ENCODE measurements around the gene KLHL30. TPM values are rescaled to one million over a fixed set of nuclear protein-coding genes. Genes with fewer than 3 reads are reported as not detected.
"Not testable (repeated sequence)": the region's sequence is repeated elsewhere in the genome, so short reads cannot be mapped to it uniquely, and the experiment has no call there.

The KLHL30 gene
- total RNA-seq, 1 experiment from 2014 or later, result not detected

DNA sequence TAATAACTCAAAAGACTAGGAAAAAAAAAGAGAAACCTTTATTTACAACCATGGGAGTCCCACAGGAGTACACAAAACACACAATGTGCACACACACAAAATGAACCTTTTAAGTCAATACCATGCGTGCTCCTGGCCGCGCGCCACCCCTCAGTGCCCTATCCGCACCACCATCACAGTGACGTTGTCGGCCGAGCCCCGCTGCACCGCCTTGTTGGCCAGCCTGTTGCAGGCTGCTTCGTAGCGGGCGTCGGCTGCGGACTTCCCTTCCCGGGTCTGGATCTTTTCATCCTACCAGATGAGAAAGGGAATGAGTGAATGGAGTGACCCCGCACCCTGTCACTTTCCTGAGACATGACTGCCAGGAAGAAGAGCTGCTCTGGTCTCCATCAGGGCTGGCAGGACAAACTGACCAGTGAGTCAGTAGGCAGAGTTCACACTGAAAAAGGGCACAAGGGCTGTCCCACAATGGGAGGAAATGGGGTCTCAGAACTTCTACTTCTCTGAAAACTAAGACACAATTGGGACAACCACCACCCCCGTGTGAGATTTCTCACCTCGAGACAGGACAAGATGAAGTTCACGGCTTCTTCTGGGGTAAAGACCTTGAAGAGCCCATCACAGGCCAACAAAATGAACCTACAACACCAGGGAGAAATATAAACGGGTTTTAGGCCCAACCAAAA lies 32.1 kb downstream of the KLHL30 start:
- no peaks in the 10 kb centered on the region for H3K9me3 ChIP-seq (ENCODE audit: control insufficient read depth, low read depth, low read length)
- no peaks in the 10 kb centered on the region for H3K79me1 ChIP-seq (ENCODE audit: insufficient read depth, low read depth, low read length, poor library complexity, severe bottlenecking)
- H3K23me2 ChIP-seq (ENCODE audit: insufficient read length, low read depth, low read length, poor library complexity, severe bottlenecking), result no peaks in the 10 kb centered on the region
- no peak overlapping the region for H3K14ac ChIP-seq (ENCODE audit: insufficient read depth, low read length)
- H3K9ac ChIP-seq (ENCODE audit: extremely low read depth, insufficient read length, low read length), result no peak overlapping the region
- no peak overlapping the region for H3K27ac ChIP-seq (ENCODE audit: insufficient read length, low read depth, low read length)
- no peak overlapping the region for H3K23ac ChIP-seq (ENCODE audit: insufficient read length, low read depth, low read length)
- no peak overlapping the region for H3K56ac ChIP-seq (ENCODE audit: insufficient read length, low read depth, low read length)
- no peak overlapping the region for H3K4ac ChIP-seq (ENCODE audit: low read depth, low read length)
- no peaks in the 10 kb centered on the region for H3K4me1 Mint-ChIP-seq
- no peak overlapping the region for H4K91ac ChIP-seq (ENCODE audit: insufficient read length, low read depth, low read length)
- H3K18ac ChIP-seq (ENCODE audit: insufficient read length, low read depth, low read length), result no peak overlapping the region
- peaks cover 16 to 51% (median 35%) of the 10 kb centered on the region in 3 experiments; a peak in 6 of 7 replicates for H3K36me3 Mint-ChIP-seq (ENCODE audit: insufficient read depth in 1 of 3, low read depth in 3 of 3)
- H2BK5ac ChIP-seq (ENCODE audit: insufficient read length, low read length), result no peak overlapping the region
- no peaks in the 10 kb centered on the region for H3K79me2 ChIP-seq (ENCODE audit: insufficient read depth, low read length)
- no peaks in the 10 kb centered on the region for H4K20me1 ChIP-seq (ENCODE audit: control insufficient read depth, insufficient read depth, insufficient read length)
- no peak overlapping the region for H2BK20ac ChIP-seq (ENCODE audit: low read depth, low read length, poor library complexity, severe bottlenecking)
- H3K27me3 ChIP-seq (ENCODE audit: insufficient read depth, low read length), result no peaks in the 10 kb centered on the region
- no CpG with 5 or more reads among the region's 21 CpGs for WGBS (ENCODE audit: extremely low coverage, insufficient read length, low lambda C conversion rate)
- H3K4me1 ChIP-seq (ENCODE audit: insufficient read depth, low read length), result no peaks in the 10 kb centered on the region
- no peak overlapping the region; a peak in 1 of 7 replicates for H3K27ac Mint-ChIP-seq
- H3K9me3 Mint-ChIP-seq, result no peaks in the 10 kb centered on the region
- no peak overlapping the region for H2BK120ac ChIP-seq (ENCODE audit: low read depth, low read length, poor library complexity, severe bottlenecking)
- no peak overlapping the region for H3K4me2 ChIP-seq (ENCODE audit: insufficient read depth, insufficient read length, low read length)
- no peak for DNase-seq
- peaks cover 5% of the 10 kb centered on the region; the same call in 1 of the 2 replicates for H3K27me3 Mint-ChIP-seq (ENCODE audit: low read depth)
- H2AK5ac ChIP-seq (ENCODE audit: insufficient read length, low read length), result no peak overlapping the region
- H2BK12ac ChIP-seq (ENCODE audit: insufficient read length, low read depth, low read length), result no peak overlapping the region
- no peak overlapping the region for H2BK15ac ChIP-seq (ENCODE audit: low read depth, low read length)
- H3T11ph ChIP-seq (ENCODE audit: low read length), result no peak overlapping the region
- H3K4me3 Mint-ChIP-seq, result no peak overlapping the region
- no peak overlapping the region for H4K5ac ChIP-seq (ENCODE audit: insufficient read length, low read depth, low read length)
- H4K8ac ChIP-seq (replicated peaks; ENCODE audit: insufficient read length, low read depth, low read length), result no peak overlapping the region
- TF ChIP-seq, protein P1, sequence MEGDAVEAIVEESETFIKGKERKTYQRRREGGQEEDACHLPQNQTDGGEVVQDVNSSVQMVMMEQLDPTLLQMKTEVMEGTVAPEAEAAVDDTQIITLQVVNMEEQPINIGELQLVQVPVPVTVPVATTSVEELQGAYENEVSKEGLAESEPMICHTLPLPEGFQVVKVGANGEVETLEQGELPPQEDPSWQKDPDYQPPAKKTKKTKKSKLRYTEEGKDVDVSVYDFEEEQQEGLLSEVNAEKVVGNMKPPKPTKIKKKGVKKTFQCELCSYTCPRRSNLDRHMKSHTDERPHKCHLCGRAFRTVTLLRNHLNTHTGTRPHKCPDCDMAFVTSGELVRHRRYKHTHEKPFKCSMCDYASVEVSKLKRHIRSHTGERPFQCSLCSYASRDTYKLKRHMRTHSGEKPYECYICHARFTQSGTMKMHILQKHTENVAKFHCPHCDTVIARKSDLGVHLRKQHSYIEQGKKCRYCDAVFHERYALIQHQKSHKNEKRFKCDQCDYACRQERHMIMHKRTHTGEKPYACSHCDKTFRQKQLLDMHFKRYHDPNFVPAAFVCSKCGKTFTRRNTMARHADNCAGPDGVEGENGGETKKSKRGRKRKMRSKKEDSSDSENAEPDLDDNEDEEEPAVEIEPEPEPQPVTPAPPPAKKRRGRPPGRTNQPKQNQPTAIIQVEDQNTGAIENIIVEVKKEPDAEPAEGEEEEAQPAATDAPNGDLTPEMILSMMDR (conservative IDR thresholded peaks at IDR 0.05), result no peak
- no peak overlapping the region for H2AFZ ChIP-seq (ENCODE audit: low read length)

DNA sequence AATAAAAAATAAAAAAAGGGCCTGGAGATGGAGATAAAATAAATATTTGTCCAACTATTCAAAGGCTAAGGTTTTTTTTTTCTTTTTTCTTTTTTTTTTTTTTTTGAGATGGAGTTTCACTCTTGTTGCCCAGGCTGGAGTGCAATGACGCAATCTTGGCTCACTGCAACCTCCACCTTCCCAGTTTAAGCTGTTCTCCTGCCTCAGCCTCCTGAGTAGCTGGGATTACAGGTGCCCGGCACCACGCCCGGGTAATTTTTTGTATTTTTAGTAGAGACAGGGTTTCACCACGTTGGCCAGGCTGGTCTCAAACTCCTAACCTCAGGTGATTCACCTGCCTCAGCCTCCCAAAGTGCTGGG lies 32.6 kb downstream of the KLHL30 start:
- DNase-seq; H3K79me2 ChIP-seq (ENCODE audit: insufficient read depth, low read length); H3K4me1 Mint-ChIP-seq; H4K8ac ChIP-seq (replicated peaks; ENCODE audit: insufficient read length, low read depth, low read length); H3K27me3 Mint-ChIP-seq (ENCODE audit: low read depth); H3K4me3 Mint-ChIP-seq; H4K20me1 ChIP-seq (ENCODE audit: control insufficient read depth, insufficient read depth, insufficient read length); H2BK20ac ChIP-seq (ENCODE audit: low read depth, low read length, poor library complexity, severe bottlenecking); H3K14ac ChIP-seq (ENCODE audit: insufficient read depth, low read length); H3K27me3 ChIP-seq (ENCODE audit: insufficient read depth, low read length); H3K18ac ChIP-seq (ENCODE audit: insufficient read length, low read depth, low read length); H2BK5ac ChIP-seq (ENCODE audit: insufficient read length, low read length); H2BK120ac ChIP-seq (ENCODE audit: low read depth, low read length, poor library complexity, severe bottlenecking); H3K27ac ChIP-seq (ENCODE audit: insufficient read length, low read depth, low read length); H3K79me1 ChIP-seq (ENCODE audit: insufficient read depth, low read depth, low read length, poor library complexity, severe bottlenecking); H2BK12ac ChIP-seq (ENCODE audit: insufficient read length, low read depth, low read length); H2AFZ ChIP-seq (ENCODE audit: low read length); H4K91ac ChIP-seq (ENCODE audit: insufficient read length, low read depth, low read length); H3K9me3 Mint-ChIP-seq; H2BK15ac ChIP-seq (ENCODE audit: low read depth, low read length); H3K23ac ChIP-seq (ENCODE audit: insufficient read length, low read depth, low read length); H3K4me1 ChIP-seq (ENCODE audit: insufficient read depth, low read length); H3T11ph ChIP-seq (ENCODE audit: low read length); H3K9ac ChIP-seq (ENCODE audit: extremely low read depth, insufficient read length, low read length); H3K4me2 ChIP-seq (ENCODE audit: insufficient read depth, insufficient read length, low read length); H2AK5ac ChIP-seq (ENCODE audit: insufficient read length, low read length); H3K9me3 ChIP-seq (ENCODE audit: control insufficient read depth, low read depth, low read length); H4K5ac ChIP-seq (ENCODE audit: insufficient read length, low read depth, low read length); H3K56ac ChIP-seq (ENCODE audit: insufficient read length, low read depth, low read length); H3K4ac ChIP-seq (ENCODE audit: low read depth, low read length); H3K27ac Mint-ChIP-seq; H3K23me2 ChIP-seq (ENCODE audit: insufficient read length, low read depth, low read length, poor library complexity, severe bottlenecking): not testable (repeated sequence)
- peaks cover 16 to 54% (median 35%) of the 10 kb centered on the region in 3 experiments; a peak in 6 of 7 replicates for H3K36me3 Mint-ChIP-seq (ENCODE audit: insufficient read depth in 1 of 3, low read depth in 3 of 3)
- no CpG with 5 or more reads among the region's 5 CpGs for WGBS (ENCODE audit: extremely low coverage, insufficient read length, low lambda C conversion rate)
